Activated CD8-positive, alpha-beta memory T cell treated with anti-CD3 and anti-CD28 coated beads for 48 hours (primary cell): ENCODE data around the gene CHD3.

ENCODE experiments used
- DNase-seq, 3 experiments: peaks; one replicate each; pipeline ENCODE4 v3.0.0-alpha.2; 2020; ENCODE audit warnings: low read depth in 2 of 3, low spot score in 2 of 3

Gene CHD3

DNA sequence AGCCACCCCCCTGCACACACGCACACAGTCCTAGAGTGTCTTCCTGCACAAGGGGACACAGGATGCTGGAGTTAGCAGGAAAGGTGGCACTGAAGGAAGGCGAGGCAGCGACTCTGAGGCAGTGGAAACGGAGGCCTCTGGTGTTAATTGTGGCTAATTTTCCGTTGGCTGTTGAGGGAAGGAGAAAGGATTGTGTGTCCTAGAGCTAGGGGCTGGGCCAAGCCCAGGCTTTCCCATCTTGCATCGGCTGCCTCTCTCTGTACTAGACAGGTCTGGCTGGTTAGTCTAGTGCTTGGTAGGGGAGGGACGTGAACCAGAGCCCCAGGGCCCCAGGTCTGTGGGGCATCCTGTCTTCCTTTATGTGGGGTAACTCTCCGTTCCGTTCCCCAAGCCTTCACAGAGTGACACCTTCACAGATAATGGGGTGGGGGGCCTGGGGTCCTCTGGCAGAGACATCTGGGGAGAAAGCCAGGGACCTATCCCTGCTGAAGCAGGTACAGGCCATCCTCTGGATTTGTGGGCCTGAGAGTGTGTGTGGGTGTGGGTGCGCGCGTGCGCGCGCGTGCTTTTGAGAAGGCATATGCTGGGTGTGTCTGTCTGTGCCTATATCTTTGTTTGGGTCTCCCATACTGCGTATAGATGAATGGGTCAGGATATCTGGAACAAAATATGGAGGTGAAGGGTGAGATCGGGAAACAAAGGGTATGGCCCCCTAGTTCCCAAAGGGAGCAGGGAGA lies at the start of gene CHD3:
Gene CHD3 (plus strand): TSS at position 606 of the 737 bp plus-strand sequence. CDS start 212 bp downstream, outside the sequence.
- DNase-seq = no peak

DNA sequence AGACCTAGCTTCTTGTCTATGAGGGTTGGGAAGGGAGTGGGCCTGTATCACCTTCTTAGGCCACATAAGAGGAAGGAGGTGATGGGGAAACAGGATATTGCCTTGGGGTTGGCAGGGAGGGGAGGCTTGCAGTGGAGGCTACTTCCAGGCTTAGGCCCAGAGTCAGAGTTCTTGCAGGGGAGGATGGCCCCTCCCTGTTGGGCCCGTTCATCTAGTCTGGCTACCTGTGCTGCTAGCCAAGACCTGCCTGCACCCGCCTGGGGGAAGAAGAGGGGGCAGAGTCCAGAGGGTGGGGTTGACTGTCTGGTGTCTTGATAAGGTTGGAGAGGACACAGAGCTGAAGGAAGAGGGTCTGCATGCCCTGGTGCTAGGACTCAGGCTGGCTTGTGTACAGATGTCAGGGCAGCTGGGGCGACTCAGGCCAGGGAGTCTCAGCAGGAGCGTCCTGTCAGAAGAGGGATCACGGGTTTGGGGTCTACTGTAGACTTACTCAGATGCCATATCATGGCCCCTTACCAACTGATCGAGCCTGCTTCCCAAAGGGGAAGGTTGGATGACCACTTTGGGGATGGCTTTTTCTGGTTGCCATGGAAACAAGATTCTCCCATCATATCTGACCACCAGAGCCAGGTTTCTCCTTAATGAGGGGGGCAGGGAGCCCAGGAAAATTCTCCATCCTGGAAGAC lies 49.3 kb upstream of the CHD3 start:
- DNase-seq = no peak

GRCh38 chr17:7839876-7840261 lies 48.7 kb upstream of the CHD3 start:
- DNase-seq = no peak

DNA sequence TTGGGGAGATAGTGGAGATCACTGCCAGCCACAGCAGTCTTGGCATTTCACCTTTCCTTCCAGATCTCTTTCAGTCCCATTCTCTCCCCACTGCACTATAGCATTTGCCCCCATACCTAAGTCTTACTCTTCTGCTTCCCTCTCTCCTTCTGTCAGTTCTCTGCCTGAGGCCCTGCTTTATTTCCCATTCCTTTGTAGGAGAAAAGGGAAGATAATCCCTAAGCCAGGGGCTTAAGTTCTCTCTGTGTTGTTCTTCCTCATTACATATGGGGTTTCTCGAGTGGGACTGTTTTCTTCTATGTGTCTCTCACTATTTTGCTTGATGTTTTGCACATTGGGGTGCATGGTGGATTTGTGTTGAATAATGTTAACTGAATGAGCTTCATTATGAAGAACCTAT lies 48.1 kb upstream of the CHD3 start:
- no peak for DNase-seq

- no peak for DNase-seq
These were observed 47.7 kb upstream of the CHD3 start for GRCh38 chr17:7840875-7841274.

DNA sequence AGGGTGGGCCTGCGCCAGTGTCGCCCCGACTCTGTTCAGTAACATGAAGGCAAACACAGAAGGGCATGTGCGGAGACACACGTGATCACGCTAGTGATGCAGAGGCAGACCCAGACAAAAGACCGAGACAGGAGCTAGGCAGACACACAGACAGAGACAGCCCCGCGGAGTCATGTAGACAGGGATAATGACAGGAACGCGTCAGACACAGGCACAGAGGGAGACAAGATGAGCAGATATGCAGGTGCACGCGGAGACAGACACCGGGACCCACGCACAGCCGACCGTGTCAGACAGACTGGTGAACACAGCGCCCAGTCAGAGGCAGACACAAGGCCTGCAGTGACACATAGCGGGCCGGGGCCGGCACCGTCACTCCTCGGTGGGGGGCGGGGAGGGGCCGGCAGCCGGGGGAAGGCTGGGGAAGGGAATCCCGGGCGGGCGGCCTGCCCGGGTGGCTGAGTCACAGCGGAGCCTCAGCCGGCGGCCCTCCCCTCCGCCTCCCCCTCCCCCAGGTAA lies 47.1 kb upstream of the CHD3 start:
- peak in 2 of 3 experiments; percentile 83 to 84 for DNase-seq

- peak; percentile 72 to 88 (median 74) for DNase-seq
These were observed 46.6 kb upstream of the CHD3 start for GRCh38 chr17:7841915-7842379.

- peak; percentile 88 to 93 (median 88) for DNase-seq
These were observed 46.0 kb upstream of the CHD3 start for GRCh38 chr17:7842380-7843256.

GRCh38 chr17:7843257-7843535 lies 45.4 kb upstream of the CHD3 start:
- DNase-seq = peak in 1 of 3 experiments; percentile 58

- peak; percentile 66 to 82 (median 78) for DNase-seq
These were observed 44.9 kb upstream of the CHD3 start for GRCh38 chr17:7843536-7844291.

DNA sequence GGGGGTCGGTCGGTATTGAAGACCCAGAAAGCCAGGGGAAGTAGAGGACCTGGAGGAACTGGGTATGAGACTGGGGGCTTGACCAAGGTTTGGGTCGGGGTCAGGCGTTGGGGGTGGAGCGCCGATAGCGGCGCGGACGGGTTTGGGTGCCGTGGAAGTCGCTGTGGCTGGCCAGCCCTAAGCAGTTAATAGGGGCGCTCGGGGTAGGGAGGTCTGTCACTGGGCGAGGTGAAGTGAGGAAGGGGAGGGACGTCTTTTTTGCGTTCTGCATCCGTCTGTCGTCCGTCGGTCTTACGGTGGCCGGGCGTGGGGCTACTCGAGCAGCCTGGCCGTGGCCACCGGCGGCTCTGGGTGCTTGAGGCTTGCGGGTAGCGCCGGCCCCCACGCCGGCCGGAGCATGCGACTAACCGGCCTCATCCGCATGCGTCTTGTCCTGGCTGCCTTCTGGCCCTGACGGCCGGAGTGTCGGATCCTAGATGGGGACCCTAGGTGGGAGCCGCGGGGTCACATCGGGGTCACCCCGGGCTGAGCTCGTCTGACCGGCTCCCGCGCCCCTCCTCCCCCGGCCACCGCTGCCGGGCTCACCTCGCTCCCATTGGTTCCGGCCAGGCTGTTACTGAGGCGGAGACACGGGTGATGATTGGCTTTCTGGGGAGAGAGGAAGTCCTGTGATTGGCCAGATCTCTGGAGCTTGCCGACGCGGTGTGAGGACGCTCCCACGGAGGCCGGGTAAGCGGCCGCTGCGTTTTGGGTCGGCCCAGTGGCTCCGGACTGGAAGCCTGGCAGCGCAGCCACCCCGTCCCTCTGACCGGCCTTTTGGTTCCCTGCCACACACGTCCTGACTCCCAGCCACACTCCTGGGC lies 44.1 kb upstream of the CHD3 start:
- DNase-seq = peak in 2 of 3 experiments; percentile 67 to 73

DNA sequence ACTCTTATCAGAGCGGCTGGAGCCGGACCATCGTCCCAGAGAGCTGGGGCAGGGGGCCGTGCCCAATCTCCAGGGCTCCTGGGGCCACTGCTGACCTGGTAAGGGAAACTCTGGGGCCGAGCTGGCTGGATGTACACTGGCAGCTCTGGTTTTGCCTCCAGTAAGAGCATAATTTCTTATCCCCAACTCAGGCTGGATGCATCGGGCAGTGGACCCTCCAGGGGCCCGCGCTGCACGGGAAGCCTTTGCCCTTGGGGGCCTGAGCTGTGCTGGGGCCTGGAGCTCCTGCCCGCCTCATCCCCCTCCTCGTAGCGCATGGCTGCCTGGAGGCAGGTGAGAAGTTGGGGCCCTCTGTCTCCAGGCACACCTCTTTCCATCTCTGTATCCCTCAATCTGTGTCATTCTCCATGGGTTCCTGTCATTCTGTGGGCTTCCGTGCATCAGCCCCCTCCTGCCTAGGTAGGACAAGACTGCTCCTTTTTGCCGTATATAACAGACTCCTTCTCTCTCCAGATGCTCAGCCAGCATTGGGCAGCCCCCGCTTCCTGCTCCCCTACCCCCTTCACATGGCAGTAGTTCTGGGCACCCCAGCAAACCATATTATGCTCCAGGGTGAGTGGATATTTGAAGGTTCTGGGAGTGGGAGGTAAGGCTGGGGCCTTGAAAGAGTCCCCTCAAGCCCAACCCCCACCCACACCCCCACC lies 43.1 kb upstream of the CHD3 start:
- no peak for DNase-seq

DNA sequence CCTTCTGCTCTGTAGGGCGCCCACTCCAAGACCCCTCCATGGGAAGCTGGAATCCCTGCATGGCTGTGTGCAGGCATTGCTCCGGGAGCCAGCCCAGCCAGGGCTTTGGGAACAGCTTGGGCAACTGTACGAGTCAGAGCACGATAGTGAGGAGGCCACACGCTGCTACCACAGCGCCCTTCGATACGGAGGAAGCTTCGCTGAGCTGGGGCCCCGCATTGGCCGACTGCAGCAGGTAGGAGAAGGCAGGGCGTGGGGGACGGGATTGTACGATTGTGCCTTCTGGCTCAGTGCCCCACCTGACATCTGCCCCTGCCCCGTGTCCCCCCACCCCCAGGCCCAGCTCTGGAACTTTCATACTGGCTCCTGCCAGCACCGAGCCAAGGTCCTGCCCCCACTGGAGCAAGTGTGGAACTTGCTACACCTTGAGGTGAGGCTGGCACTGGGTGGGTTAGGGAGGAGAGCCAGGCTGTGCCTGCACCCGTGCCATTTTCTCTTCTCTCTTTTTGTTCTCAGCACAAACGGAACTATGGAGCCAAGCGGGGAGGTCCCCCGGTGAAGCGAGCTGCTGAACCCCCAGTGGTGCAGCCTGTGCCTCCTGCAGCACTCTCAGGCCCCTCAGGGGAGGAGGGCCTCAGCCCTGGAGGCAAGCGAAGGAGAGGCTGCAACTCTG lies 42.4 kb upstream of the CHD3 start:
- no peak for DNase-seq

GRCh38 chr17:7846765-7847661 lies 41.6 kb upstream of the CHD3 start:
- DNase-seq = no peak

GRCh38 chr17:7848131-7848579 lies 40.4 kb upstream of the CHD3 start:
- no peak for DNase-seq

- DNase-seq = no peak
These were observed 39.9 kb upstream of the CHD3 start for GRCh38 chr17:7848739-7849129.

- DNase-seq = no peak
These were observed 39.3 kb upstream of the CHD3 start for GRCh38 chr17:7849130-7849750.
